Astrocyte of the spinal cord (primary cell): ENCODE results near the gene SLCO4C1.

Source experiments
- DNase-seq: peaks from one replicate; pipeline ENCODE4 v3.0.0; 2011; ENCODE audit warnings: low read depth, low spot score
- H3K4me3 ChIP-seq: 2 replicates; pipeline ENCODE4 v1.5.1; 2011; ENCODE audit warnings: low read depth, mild to moderate bottlenecking, low read length, moderate library complexity
- in situ Hi-C: cut with HindIII; loops from 2 replicates; pipeline ENCODE4 v1.10.0; 2017; ENCODE audit warnings: low sequenced_read_pairs
- TF ChIP-seq, protein P1 (sequence below): IDR thresholded peaks from 2 replicates; pipeline ENCODE4 v1.5.1; 2012; ENCODE audit warnings: low read depth, mild to moderate bottlenecking, low read length, inconsistent platforms

SLCO4C1 gene

DNA sequence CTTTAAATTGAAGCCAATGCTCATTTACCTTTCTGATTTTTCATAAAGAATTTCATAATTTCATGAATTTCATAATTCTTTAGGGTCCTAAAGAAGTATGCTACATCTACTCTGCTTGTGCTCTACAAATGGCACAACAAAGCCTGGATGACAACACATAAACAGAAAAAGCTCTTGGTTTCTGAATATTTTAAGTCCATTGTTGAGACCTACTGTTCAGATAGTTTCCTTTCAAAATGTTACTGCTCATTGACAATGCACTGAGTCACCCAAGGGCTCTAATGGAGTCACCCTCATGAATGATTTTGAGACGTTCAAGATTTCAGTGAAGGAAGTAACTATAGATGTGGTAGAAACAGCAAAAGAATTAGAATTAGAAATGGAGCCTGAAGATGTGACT is 74.1 kb downstream of the SLCO4C1 start:
- no peak overlapping the region for H3K4me3 ChIP-seq
- DNase-seq, result no peak
- TF ChIP-seq, protein P1, sequence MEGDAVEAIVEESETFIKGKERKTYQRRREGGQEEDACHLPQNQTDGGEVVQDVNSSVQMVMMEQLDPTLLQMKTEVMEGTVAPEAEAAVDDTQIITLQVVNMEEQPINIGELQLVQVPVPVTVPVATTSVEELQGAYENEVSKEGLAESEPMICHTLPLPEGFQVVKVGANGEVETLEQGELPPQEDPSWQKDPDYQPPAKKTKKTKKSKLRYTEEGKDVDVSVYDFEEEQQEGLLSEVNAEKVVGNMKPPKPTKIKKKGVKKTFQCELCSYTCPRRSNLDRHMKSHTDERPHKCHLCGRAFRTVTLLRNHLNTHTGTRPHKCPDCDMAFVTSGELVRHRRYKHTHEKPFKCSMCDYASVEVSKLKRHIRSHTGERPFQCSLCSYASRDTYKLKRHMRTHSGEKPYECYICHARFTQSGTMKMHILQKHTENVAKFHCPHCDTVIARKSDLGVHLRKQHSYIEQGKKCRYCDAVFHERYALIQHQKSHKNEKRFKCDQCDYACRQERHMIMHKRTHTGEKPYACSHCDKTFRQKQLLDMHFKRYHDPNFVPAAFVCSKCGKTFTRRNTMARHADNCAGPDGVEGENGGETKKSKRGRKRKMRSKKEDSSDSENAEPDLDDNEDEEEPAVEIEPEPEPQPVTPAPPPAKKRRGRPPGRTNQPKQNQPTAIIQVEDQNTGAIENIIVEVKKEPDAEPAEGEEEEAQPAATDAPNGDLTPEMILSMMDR, result no peak
- in situ Hi-C loops, result no loop called here

DNA sequence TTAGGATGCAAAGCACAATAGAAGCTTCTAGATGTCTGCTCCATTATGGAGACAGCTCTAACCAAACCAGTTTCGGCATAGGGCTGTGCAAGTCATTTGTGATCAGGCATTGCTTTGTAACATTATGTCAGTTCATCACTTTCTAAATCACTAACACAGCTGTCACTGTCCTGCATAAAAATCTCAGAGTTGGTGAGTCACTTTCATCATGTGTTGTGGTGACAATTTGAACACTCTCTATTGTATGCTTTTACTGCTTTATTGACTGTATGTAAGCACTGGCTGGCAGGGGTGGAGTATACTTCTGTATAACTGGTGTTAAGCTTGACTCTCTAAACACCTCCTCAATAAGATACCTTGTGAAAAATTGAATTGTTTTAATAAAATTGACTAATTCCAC is 77.9 kb downstream of the SLCO4C1 start:
- TF ChIP-seq, protein P1, result no peak
- no peak overlapping the region for H3K4me3 ChIP-seq
- no peak for DNase-seq
- in situ Hi-C loops, result no loop called here

DNA sequence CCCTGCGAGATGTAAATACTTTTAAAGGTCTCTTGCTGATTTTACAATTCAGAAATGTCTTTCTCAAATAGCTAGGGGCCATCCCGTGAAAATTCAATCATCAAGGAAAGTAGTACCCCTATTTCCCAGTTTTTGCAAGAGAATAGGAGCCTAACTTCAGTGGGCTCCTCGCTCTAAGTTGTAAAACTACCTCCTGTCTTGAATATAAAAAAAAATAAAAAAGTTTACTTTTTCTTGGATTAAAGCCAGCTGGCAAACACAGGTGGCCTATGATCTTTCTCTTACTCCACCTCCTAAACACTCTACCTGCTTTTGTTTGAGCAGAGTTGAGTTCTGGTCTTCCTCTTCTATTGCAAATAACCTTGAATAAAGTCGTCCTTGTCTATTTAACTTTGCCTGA is 79.4 kb downstream of the SLCO4C1 start:
- no peak overlapping the region for H3K4me3 ChIP-seq
- in situ Hi-C loops, result no loop called here
- no peak for DNase-seq
- TF ChIP-seq, protein P1, result no peak

DNA sequence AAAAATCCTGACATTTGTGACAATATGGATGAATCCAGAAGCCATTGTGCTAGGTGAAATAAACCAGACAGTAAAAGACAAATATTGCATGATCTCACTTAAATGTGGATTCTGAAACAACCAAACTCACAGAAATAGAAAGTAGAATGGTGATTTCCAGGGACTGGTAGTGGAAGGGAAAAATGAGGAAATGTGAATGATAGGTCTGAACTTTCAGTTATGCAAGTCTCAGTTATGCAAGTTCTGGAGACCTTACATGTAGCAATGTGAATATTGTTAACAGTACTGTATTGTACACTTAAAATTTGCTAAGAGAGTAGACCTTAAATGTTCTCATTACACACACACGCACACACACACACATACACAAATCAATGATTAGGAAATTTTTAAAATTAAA is 84.9 kb downstream of the SLCO4C1 start:
- DNase-seq, result no peak
- in situ Hi-C loops, result no loop called here
- no peak overlapping the region for H3K4me3 ChIP-seq
- TF ChIP-seq, protein P1, result no peak

DNA sequence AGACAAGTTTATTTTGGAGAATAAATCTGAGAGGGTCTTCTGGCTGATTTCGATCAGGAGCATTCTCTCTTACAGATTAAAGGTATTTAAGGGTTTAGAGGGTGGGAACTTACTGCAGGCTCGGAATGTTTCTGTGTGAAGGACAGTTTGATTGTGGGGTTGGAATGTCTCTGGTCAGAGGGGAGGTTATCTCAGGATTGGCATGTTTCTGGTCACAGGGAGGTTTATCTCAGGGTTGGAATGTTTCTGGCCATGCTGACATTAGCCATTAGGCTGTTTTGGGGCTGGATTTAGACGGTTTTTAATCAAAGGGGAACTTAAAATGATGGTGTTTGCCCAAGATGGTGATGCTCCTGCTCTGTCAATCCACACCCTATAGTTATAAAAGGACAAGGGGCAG is 95.2 kb downstream of the SLCO4C1 start:
- TF ChIP-seq, protein P1, result no peak
- no peak for DNase-seq
- in situ Hi-C loops, result no loop called here
- H3K4me3 ChIP-seq, result no peak overlapping the region

DNA sequence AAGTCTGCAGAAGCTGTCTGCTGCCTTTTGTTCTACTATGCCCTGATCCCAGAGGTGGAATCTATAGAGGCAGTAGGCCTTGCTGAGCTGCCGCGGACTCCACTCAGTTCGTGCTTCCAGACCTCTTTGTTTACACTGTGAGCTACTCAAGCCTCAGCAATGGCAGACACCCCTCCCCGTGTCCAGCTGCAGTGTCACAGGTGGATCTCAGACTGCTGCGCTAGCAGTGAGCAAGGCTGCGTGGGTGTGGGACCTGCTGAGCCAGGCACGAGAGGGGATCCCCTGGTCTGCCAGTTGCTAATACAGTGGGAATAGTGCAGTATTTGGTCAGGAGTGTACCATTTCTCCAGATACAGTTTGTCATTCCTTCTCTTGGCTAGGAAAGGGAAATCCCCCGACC is 99.6 kb downstream of the SLCO4C1 start:
- no peak for DNase-seq
- H3K4me3 ChIP-seq, result no peak overlapping the region
- TF ChIP-seq, protein P1, result no peak
- in situ Hi-C loops, result no loop called here
